ENCODE data around the gene USP25.

DNA sequence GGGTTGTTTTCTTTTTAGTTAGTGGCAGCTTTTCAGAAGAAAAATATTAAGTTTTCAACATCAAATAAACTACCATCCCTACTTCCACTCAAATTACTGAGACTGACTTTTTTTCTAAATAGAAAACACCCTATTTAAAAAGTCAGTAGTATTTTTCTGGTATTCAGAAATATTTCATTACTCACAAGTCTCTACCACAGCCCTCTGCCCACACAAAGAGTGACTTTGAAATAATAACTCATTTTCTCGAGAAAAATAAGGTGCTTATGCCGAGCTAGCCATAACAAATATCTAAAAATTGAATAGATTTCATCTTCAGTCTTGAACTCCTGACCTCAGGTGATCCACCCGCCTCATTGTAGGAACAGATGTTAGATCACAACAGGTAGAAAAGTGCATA lies 41.8 kb upstream of the USP25 start:
- TF ChIP-seq CTCF (IDR thresholded peaks at IDR 0.05) (no peak), EZH2 (IDR thresholded peaks at IDR 0.05; ENCODE audit: borderline replicate concordance, insufficient read depth, low read depth, low read length, poor library complexity, severe bottlenecking) (no peak)

All from B cell (primary cell).